IMR-90 (cell line): ENCODE data around the gene BEAN1.

Experiments used
- ELK1 ChIP-seq: fragments of 150-350 bp; IDR thresholded peaks from 2 replicates; pipeline ENCODE4 v1.6.1; 2016; ENCODE audit warnings: low read depth, mild to moderate bottlenecking, low read length, moderate library complexity, borderline replicate concordance
- FOS ChIP-seq: fragments of 150-350 bp; IDR thresholded peaks from 2 replicates; pipeline ENCODE4 v1.6.1; 2016; ENCODE audit warnings: low read depth, low read length
- MAZ ChIP-seq: IDR thresholded peaks from 2 replicates; pipeline ENCODE4 v1.6.1; 2012; ENCODE audit warnings: low read depth, mild to moderate bottlenecking, low read length, improper control_type of control experiment, moderate library complexity, borderline replicate concordance

GRCh38 chr16:66485376-66485775 lies 58.3 kb downstream of the BEAN1 start:
- no peak for TF ChIP-seq MAZ
- TF ChIP-seq ELK1: no peak
- TF ChIP-seq FOS: no peak
